ENCODE data around the gene CACNB4. TPM values are rescaled to one million over a fixed set of nuclear protein-coding genes. Genes with fewer than 3 reads are reported as not detected.

CACNB4 gene
- total RNA-seq, 1 experiment from 2014 or later = 1.7 TPM

DNA sequence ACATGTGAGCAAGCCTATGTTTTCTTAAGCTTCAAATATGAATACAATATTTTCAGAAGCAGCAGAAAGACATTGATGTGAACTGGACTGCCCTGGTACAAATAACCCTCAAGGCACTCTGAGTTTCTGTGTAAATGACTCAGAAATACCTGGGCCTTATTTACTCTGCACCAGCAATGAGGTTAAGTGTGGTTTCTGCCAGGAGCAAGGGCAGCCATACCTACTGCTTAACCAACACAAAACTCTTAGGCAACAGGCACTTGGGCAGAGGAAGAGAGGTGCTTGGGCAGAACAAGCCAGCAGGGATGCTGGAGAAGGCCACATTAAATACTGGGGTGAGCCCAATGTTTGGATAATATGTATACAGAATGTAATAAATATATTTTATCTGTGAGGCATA is 241.2 kb downstream of the CACNB4 start:
- no peaks in the 10 kb centered on the region for H3K4me1 ChIP-seq (ENCODE audit: control insufficient read depth, insufficient read depth, low read length)
- ATAC-seq = no peak
- H3K9me3 ChIP-seq (ENCODE audit: control insufficient read depth, insufficient read depth, low read depth, low read length) = no peaks in the 10 kb centered on the region
- intact Hi-C loops (cut with micrococcal nuclease; ENCODE audit: unreplicated experiment) = no loop called here
- no peak overlapping the region for H3K4me3 ChIP-seq (ENCODE audit: low read depth in 2 of 2, low read length in 2 of 2)
- DNase-seq (ENCODE audit: low read depth, low spot score) = no peak
- no peak overlapping the region for H3K27ac ChIP-seq (ENCODE audit: low read length)
- TF ChIP-seq SIN3A (IDR thresholded peaks at IDR 0.05; ENCODE audit: borderline replicate concordance, insufficient read depth, low read depth, low read length) (no peak), TCF7L2 (IDR thresholded peaks at IDR 0.05; ENCODE audit: low read depth, low read length) (no peak), POLR2AphosphoS5 (IDR thresholded peaks at IDR 0.05; ENCODE audit: low read depth, low read length) (no peak)
- TF ChIP-seq, protein P1, sequence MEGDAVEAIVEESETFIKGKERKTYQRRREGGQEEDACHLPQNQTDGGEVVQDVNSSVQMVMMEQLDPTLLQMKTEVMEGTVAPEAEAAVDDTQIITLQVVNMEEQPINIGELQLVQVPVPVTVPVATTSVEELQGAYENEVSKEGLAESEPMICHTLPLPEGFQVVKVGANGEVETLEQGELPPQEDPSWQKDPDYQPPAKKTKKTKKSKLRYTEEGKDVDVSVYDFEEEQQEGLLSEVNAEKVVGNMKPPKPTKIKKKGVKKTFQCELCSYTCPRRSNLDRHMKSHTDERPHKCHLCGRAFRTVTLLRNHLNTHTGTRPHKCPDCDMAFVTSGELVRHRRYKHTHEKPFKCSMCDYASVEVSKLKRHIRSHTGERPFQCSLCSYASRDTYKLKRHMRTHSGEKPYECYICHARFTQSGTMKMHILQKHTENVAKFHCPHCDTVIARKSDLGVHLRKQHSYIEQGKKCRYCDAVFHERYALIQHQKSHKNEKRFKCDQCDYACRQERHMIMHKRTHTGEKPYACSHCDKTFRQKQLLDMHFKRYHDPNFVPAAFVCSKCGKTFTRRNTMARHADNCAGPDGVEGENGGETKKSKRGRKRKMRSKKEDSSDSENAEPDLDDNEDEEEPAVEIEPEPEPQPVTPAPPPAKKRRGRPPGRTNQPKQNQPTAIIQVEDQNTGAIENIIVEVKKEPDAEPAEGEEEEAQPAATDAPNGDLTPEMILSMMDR (IDR thresholded peaks at IDR 0.05) = no peak
- TF ChIP-seq, protein P2, sequence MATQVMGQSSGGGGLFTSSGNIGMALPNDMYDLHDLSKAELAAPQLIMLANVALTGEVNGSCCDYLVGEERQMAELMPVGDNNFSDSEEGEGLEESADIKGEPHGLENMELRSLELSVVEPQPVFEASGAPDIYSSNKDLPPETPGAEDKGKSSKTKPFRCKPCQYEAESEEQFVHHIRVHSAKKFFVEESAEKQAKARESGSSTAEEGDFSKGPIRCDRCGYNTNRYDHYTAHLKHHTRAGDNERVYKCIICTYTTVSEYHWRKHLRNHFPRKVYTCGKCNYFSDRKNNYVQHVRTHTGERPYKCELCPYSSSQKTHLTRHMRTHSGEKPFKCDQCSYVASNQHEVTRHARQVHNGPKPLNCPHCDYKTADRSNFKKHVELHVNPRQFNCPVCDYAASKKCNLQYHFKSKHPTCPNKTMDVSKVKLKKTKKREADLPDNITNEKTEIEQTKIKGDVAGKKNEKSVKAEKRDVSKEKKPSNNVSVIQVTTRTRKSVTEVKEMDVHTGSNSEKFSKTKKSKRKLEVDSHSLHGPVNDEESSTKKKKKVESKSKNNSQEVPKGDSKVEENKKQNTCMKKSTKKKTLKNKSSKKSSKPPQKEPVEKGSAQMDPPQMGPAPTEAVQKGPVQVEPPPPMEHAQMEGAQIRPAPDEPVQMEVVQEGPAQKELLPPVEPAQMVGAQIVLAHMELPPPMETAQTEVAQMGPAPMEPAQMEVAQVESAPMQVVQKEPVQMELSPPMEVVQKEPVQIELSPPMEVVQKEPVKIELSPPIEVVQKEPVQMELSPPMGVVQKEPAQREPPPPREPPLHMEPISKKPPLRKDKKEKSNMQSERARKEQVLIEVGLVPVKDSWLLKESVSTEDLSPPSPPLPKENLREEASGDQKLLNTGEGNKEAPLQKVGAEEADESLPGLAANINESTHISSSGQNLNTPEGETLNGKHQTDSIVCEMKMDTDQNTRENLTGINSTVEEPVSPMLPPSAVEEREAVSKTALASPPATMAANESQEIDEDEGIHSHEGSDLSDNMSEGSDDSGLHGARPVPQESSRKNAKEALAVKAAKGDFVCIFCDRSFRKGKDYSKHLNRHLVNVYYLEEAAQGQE (IDR thresholded peaks at IDR 0.05; ENCODE audit: insufficient read depth in 1 of 2, low read depth in 2 of 2, low read length in 1 of 2) = no peak
- ChIA-PET CTCF (no interaction called here), POLR2A (no interaction called here)
- H3K36me3 ChIP-seq (ENCODE audit: control insufficient read depth, insufficient read depth, low read length) = no peaks in the 10 kb centered on the region
- in situ Hi-C loops (cut with HindIII; ENCODE audit: low pct_unique_long_range_greater_than_20kb, low sequenced_read_pairs) = no loop called here
- no TSS peak for BruUV-seq (replicated peaks)
- H3K27me3 ChIP-seq (ENCODE audit: control insufficient read depth, insufficient read depth, low read length) = 0 out of 2 replicates have a peak, but pooled peaks cover 2% of the 10 kb centered on the region

DNA sequence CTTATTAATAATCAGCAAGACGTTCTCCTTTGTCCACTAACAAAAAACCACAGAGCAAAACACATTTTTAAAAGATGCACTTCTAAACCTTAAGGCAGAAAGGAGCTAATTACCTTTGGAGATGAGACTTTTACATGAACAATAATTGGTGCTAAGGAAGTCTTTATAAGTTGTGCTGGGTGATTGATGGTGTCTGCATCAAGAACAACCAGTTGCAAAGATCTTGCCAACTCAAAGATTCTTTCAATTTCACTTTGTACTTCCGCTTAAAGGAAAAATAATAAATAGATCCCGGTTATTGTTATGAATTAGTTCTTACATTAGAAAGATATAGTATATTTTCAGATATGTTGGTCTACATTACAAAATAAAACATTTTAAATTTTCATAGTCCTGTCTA is 243.7 kb downstream of the CACNB4 start:
- DNase-seq (ENCODE audit: low read depth, low spot score) = no peak
- intact Hi-C loops (cut with micrococcal nuclease; ENCODE audit: unreplicated experiment) = no loop called here
- ChIA-PET POLR2A (no interaction called here), CTCF (no interaction called here)
- no peak overlapping the region for H3K4me3 ChIP-seq (ENCODE audit: low read depth in 2 of 2, low read length in 2 of 2)
- no TSS peak for BruUV-seq (replicated peaks)
- H3K4me1 ChIP-seq (ENCODE audit: control insufficient read depth, insufficient read depth, low read length) = no peaks in the 10 kb centered on the region
- no peak overlapping the region for H3K27ac ChIP-seq (ENCODE audit: low read length)
- peaks cover 6% of the 10 kb centered on the region; the same call in 1 of the 2 replicates for H3K27me3 ChIP-seq (ENCODE audit: control insufficient read depth, insufficient read depth, low read length)
- TF ChIP-seq, protein P2 (IDR thresholded peaks at IDR 0.05; ENCODE audit: insufficient read depth in 1 of 2, low read depth in 2 of 2, low read length in 1 of 2) = no peak
- TF ChIP-seq, protein P1 (IDR thresholded peaks at IDR 0.05) = no peak
- no peak for TF ChIP-seq TCF7L2 (IDR thresholded peaks at IDR 0.05; ENCODE audit: low read depth, low read length)
- TF ChIP-seq POLR2AphosphoS5 (IDR thresholded peaks at IDR 0.05; ENCODE audit: low read depth, low read length) = no peak
- no peak for TF ChIP-seq SIN3A (IDR thresholded peaks at IDR 0.05; ENCODE audit: borderline replicate concordance, insufficient read depth, low read depth, low read length)
- H3K36me3 ChIP-seq (ENCODE audit: control insufficient read depth, insufficient read depth, low read length) = no peaks in the 10 kb centered on the region
- in situ Hi-C loops (cut with HindIII; ENCODE audit: low pct_unique_long_range_greater_than_20kb, low sequenced_read_pairs) = no loop called here
- H3K9me3 ChIP-seq (ENCODE audit: control insufficient read depth, insufficient read depth, low read depth, low read length) = no peaks in the 10 kb centered on the region
- no peak for ATAC-seq

Data from Panc1 (cell line).